Uterus (tissue), 2 donors: ENCODE measurements around the gene CHEK2.
"Not testable (repeated sequence)": the region's sequence is repeated elsewhere in the genome, so short reads cannot be mapped to it uniquely, and the experiment has no call there.

Experiments used
- POLR2A ChIP-seq, 2 donors: fragments of 450-650 bp; IDR thresholded peaks; one replicate each; pipeline ENCODE4 v1.6.1; 2016; ENCODE audit warnings: antibody characterized with exemption in 2 of 2, mild to moderate bottlenecking in 1 of 2, moderate library complexity in 1 of 2
- TF ChIP-seq, protein P1 (sequence below), 4 experiments: fragments of 200-600 bp in 2 of 4; fragments of 450-650 bp in 2 of 4; sonication (generic) in 2 of 4; IDR thresholded peaks; one replicate each; pipeline ENCODE4 v1.5.1; 2016 to 2019; ENCODE audit warnings: antibody characterized with exemption in 4 of 4, mild to moderate bottlenecking in 2 of 4, moderate library complexity in 1 of 4

DNA sequence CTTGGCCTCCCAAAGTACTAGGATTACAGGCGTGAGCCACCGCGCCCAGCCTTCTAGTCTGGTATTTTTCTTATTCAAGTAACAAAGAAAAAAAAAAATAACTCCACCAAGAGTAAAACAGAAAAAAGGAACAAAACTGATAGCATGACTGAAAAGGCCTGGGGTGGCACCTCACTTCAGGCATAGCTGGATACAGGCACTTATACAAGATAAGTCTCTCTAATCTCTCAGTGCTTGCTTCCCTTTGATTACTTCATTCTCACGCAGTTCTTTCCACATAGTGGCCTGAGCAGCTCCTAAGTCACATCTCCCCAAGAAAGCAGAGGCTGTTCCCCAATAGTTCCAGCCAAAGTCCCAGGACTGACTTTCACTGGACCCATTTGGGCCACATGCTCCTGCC is 58.7 kb downstream of the CHEK2 start:
- TF ChIP-seq, protein P1, sequence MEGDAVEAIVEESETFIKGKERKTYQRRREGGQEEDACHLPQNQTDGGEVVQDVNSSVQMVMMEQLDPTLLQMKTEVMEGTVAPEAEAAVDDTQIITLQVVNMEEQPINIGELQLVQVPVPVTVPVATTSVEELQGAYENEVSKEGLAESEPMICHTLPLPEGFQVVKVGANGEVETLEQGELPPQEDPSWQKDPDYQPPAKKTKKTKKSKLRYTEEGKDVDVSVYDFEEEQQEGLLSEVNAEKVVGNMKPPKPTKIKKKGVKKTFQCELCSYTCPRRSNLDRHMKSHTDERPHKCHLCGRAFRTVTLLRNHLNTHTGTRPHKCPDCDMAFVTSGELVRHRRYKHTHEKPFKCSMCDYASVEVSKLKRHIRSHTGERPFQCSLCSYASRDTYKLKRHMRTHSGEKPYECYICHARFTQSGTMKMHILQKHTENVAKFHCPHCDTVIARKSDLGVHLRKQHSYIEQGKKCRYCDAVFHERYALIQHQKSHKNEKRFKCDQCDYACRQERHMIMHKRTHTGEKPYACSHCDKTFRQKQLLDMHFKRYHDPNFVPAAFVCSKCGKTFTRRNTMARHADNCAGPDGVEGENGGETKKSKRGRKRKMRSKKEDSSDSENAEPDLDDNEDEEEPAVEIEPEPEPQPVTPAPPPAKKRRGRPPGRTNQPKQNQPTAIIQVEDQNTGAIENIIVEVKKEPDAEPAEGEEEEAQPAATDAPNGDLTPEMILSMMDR (IDR thresholded peaks at IDR 0.05) = not testable (repeated sequence)
- not testable (repeated sequence) for TF ChIP-seq POLR2A (IDR thresholded peaks at IDR 0.05)
